ENCODE results near the gene GDF2.

Gene GDF2

DNA sequence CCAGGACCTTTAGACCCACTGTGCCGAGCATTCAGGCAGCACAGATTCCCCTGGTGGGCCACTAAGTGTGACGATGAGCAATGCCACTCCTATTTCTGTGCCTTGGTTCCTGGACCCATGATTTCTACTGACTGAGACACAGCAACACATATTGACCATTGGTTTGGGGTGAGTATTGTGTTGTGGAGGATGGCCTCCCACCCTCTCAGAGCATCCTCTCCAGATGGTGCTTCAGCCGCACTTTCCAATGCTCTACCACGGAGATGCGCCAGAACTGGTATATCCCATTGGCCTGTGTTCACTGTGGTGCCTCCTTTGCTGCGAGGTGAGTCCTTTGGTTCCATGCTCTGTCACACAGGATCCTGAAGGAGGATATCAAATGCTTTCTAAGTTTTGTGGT is 32.3 kb upstream of the GDF2 start:
- DNase-seq (ENCODE audit: low read depth), result no peak
- TF ChIP-seq, protein P1, sequence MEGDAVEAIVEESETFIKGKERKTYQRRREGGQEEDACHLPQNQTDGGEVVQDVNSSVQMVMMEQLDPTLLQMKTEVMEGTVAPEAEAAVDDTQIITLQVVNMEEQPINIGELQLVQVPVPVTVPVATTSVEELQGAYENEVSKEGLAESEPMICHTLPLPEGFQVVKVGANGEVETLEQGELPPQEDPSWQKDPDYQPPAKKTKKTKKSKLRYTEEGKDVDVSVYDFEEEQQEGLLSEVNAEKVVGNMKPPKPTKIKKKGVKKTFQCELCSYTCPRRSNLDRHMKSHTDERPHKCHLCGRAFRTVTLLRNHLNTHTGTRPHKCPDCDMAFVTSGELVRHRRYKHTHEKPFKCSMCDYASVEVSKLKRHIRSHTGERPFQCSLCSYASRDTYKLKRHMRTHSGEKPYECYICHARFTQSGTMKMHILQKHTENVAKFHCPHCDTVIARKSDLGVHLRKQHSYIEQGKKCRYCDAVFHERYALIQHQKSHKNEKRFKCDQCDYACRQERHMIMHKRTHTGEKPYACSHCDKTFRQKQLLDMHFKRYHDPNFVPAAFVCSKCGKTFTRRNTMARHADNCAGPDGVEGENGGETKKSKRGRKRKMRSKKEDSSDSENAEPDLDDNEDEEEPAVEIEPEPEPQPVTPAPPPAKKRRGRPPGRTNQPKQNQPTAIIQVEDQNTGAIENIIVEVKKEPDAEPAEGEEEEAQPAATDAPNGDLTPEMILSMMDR (conservative IDR thresholded peaks at IDR 0.05; ENCODE audit: control insufficient read depth, insufficient read depth, low read depth, low read length), result no peak
- no peak overlapping the region for H3K4me3 ChIP-seq (ENCODE audit: control insufficient read depth, low read depth, low read length)

DNA sequence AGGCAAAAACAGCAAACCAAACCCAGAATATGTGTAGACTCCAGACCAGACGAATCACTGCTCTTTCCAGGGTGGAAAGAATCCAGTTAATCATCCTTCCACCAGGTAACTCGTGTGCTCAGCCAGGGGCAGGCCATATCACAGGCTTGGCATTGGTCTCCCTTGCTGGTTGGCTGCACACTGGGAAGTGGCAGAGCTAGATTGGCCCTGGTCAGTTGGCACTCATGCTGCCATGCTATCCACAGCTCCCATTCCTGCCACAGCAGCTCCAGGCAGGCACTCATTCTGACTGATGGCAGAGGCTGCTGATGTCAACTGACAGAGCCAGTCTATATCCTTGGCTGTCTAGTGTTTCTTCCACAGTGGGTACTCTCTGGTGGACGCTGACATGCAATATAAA is 31.9 kb upstream of the GDF2 start:
- DNase-seq (ENCODE audit: low read depth), result no peak
- H3K4me3 ChIP-seq (ENCODE audit: control insufficient read depth, low read depth, low read length), result no peak overlapping the region
- TF ChIP-seq, protein P1 (conservative IDR thresholded peaks at IDR 0.05; ENCODE audit: control insufficient read depth, insufficient read depth, low read depth, low read length), result no peak

DNA sequence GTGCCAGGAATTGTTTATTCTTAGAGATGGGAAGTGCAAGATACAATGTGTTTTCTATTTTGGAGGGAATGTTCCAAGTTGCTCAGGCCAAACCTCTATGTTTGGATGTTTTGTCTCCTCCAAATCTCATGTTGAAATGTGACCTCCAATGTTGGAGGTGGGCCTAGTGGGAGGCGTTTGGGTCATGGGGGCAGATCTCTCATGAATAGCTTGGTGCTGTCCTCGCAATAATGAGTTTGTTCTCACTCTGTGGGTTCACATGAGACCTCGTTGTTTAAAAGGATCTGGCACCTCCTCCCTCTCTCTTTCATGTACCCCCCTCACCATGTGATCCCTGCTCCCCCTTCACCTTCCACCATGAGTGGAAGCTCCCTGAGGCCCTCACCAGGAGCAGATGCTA is 30.6 kb upstream of the GDF2 start:
- TF ChIP-seq, protein P1 (conservative IDR thresholded peaks at IDR 0.05; ENCODE audit: control insufficient read depth, insufficient read depth, low read depth, low read length), result no peak
- no peak for DNase-seq (ENCODE audit: low read depth)
- no peak overlapping the region for H3K4me3 ChIP-seq (ENCODE audit: control insufficient read depth, low read depth, low read length)

DNA sequence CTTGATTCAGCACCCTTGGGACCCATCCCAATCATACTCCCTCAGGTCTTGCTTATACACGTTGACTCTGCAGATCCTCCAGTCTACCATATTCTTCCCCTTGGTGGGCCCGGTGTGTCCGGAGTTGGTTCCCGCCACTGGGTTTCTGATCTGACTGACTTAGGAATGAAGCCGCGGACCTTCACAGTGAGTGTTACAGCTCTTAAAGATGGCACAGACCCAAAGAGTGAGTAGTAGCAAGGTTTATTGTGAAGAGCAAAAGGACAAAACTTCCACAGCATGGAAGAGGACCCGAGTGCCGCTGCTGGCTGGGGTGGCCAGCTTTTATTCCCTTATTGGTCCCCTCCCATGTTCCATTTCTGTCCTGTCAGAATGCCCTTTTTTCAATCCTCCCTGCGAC is 28.2 kb upstream of the GDF2 start:
- H3K4me3 ChIP-seq (ENCODE audit: control insufficient read depth, low read depth, low read length), result no peak overlapping the region
- TF ChIP-seq, protein P1 (conservative IDR thresholded peaks at IDR 0.05; ENCODE audit: control insufficient read depth, insufficient read depth, low read depth, low read length), result no peak
- DNase-seq (ENCODE audit: low read depth), result no peak

DNA sequence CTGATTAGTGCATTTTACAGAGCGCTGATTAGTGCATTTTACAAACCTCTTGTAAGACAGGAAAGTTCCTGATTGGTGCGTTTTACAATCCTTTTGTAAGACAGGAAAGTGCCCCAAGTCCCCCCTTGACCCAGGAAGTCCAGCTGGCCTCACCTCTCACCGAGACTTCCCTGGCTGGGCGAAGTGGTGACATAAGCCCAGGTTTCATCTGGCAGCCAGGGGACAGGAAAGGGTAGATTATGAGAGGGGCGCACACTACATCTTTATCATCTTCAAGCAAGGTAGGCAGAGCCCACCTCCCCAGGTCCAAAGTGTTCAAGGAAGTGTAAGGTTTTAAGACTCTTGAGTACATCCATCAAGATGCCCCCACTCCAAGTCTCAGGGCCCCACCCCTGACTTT is 27.8 kb upstream of the GDF2 start:
- H3K4me3 ChIP-seq (ENCODE audit: control insufficient read depth, low read depth, low read length), result no peak overlapping the region
- no peak for DNase-seq (ENCODE audit: low read depth)
- TF ChIP-seq, protein P1 (conservative IDR thresholded peaks at IDR 0.05; ENCODE audit: control insufficient read depth, insufficient read depth, low read depth, low read length), result no peak

DNA sequence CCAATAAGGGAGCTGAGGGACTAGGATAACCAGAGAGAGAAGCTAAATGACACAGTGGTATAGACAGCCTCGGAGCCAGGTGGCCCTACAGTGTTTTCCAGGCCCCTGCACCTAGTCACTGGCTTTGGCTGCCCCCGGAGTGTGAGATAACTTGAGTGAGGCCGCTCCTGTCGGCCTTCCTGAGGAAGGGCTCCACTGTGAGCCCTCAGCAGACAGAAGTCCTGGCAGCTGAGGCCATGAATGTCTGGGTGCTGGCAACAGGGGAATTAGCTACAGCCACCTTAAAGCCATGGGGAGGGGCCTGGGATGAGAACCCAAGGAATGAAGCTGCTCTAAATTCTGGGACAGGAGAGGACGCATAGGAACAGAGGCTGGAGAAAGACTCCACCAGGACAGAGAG is 26.8 kb upstream of the GDF2 start:
- no peak overlapping the region for H3K4me3 ChIP-seq (ENCODE audit: control insufficient read depth, low read depth, low read length)
- TF ChIP-seq, protein P1 (conservative IDR thresholded peaks at IDR 0.05; ENCODE audit: control insufficient read depth, insufficient read depth, low read depth, low read length), result no peak
- no peak for DNase-seq (ENCODE audit: low read depth)

Measured in fibroblast of mammary gland (primary cell).